GM12801 (cell line): ENCODE results near the gene SOX2.

Experiments used
- CTCF ChIP-seq: IDR thresholded peaks from one replicate; pipeline ENCODE4 v1.5.1; 2011; ENCODE audit warnings: control low read depth; ENCODE audit not compliant: insufficient read length; ENCODE audit errors: extremely low read depth

Gene SOX2

GRCh38 chr3:181707980-181708379, 3.7 kb upstream of the SOX2 start:
- TF ChIP-seq CTCF: no peak

GRCh38 chr3:181709537-181710279, 2.0 kb upstream of the SOX2 start:
- TF ChIP-seq CTCF: no peak

DNA sequence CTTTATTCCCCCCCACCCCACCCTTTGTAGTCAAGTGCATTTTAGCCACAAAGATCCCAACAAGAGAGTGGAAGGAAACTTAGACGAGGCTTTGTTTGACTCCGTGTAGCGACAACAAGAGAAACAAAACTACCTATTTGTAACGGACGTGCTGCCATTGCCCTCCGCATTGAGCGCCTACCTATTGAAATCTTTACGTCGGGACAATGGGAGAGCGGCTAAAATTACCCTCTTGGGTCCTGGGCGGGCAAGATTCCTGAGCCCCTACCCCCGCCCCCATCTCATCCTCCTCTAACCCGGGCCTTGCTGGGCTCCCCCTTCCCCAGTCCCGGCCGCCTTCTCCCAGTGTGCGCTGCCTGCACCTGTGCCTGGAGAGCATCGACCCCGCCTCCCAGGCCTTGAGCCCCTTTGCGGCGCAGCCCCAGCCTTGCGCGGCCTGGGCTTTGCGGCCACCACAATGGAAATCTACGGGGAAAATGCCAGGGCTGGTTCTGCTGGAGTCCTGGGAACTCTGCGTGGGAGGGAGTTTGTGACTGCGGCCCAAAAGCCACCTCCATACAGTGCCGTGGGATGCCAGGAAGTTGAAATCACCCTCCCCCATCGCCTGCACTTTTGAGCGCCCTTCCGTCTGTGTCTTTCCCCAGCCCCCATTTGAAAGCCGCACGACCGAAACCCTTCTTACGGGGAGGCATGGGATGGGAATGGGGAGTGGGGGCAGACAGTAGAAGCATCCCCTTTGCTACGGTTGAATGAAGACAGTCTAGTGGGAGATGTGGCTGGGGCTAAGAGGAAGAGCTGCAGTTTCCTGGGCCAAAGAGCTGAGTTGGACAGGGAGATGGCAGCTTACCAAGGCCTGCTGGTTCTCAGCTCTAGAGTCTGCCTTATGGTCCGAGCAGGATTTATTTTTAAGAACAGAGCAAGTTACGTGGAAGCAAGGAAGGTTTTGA, 1.1 kb upstream of the SOX2 start:
- TF ChIP-seq CTCF: no peak

- no peak for TF ChIP-seq CTCF
These were observed 464 bp downstream of the SOX2 start for GRCh38 chr3:181712226-181712552.

DNA sequence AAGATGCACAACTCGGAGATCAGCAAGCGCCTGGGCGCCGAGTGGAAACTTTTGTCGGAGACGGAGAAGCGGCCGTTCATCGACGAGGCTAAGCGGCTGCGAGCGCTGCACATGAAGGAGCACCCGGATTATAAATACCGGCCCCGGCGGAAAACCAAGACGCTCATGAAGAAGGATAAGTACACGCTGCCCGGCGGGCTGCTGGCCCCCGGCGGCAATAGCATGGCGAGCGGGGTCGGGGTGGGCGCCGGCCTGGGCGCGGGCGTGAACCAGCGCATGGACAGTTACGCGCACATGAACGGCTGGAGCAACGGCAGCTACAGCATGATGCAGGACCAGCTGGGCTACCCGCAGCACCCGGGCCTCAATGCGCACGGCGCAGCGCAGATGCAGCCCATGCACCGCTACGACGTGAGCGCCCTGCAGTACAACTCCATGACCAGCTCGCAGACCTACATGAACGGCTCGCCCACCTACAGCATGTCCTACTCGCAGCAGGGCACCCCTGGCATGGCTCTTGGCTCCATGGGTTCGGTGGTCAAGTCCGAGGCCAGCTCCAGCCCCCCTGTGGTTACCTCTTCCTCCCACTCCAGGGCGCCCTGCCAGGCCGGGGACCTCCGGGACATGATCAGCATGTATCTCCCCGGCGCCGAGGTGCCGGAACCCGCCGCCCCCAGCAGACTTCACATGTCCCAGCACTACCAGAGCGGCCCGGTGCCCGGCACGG, 991 bp downstream of the SOX2 start:
- TF ChIP-seq CTCF: no peak

DNA sequence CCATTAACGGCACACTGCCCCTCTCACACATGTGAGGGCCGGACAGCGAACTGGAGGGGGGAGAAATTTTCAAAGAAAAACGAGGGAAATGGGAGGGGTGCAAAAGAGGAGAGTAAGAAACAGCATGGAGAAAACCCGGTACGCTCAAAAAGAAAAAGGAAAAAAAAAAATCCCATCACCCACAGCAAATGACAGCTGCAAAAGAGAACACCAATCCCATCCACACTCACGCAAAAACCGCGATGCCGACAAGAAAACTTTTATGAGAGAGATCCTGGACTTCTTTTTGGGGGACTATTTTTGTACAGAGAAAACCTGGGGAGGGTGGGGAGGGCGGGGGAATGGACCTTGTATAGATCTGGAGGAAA, 1.5 kb downstream of the SOX2 start:
- no peak for TF ChIP-seq CTCF

DNA sequence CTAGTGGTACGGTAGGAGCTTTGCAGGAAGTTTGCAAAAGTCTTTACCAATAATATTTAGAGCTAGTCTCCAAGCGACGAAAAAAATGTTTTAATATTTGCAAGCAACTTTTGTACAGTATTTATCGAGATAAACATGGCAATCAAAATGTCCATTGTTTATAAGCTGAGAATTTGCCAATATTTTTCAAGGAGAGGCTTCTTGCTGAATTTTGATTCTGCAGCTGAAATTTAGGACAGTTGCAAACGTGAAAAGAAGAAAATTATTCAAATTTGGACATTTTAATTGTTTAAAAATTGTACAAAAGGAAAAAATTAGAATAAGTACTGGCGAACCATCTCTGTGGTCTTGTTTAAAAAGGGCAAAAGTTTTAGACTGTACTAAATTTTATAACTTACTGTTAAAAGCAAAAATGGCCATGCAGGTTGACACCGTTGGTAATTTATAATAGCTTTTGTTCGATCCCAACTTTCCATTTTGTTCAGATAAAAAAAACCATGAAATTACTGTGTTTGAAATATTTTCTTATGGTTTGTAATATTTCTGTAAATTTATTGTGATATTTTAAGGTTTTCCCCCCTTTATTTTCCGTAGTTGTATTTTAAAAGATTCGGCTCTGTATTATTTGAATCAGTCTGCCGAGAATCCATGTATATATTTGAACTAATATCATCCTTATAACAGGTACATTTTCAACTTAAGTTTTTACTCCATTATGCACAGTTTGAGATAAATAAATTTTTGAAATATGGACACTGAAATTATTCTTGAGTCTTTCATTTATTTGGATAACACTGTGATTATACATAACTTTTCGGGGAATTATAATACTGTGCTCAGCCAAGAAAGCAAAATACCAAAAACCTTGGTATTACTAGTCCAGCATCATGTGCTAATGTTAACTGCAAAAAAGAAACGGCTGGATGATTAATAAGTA, 2.2 kb downstream of the SOX2 start:
- TF ChIP-seq CTCF: no peak
